HCT116 (cell line): Measurements from ENCODE around the gene ZNF30.

Experiments used
- EZH2phosphoT487 ChIP-seq: fragments of 200-600 bp; IDR thresholded peaks from 2 replicates; pipeline ENCODE4 v1.6.1; 2018; ENCODE audit warnings: antibody characterized with exemption, borderline replicate concordance
- FOSL1 ChIP-seq: IDR thresholded peaks from 2 replicates; pipeline ENCODE4 v1.6.1; 2012; ENCODE audit warnings: low read depth
- JUND ChIP-seq: IDR thresholded peaks from 2 replicates; pipeline ENCODE4 v1.6.1; 2012
- POLR2A ChIP-seq: IDR thresholded peaks from 2 replicates; pipeline ENCODE4 v1.7.0; 2011; ENCODE audit warnings: borderline replicate concordance; ENCODE audit not compliant: insufficient read depth, insufficient read length; ENCODE audit errors: extremely low read depth
- POLR2AphosphoS5 ChIP-seq: IDR thresholded peaks from 2 replicates; pipeline ENCODE4 v1.6.1; 2011; ENCODE audit warnings: mild to moderate bottlenecking, low read depth, low read length, moderate library complexity
- YY1 ChIP-seq: IDR thresholded peaks from 2 replicates; pipeline ENCODE4 v1.6.1; 2011; ENCODE audit warnings: low read length, low read depth, moderate library complexity, mild to moderate bottlenecking; ENCODE audit not compliant: insufficient replicate concordance; ENCODE audit errors: extremely low read depth
- ZFX ChIP-seq: fragments of 450-650 bp; IDR thresholded peaks from 2 replicates; pipeline ENCODE4 v1.6.1; 2017
- TF ChIP-seq, protein P1 (sequence below), 3 experiments: fragments of 200-600 bp in 1 of 3; sonication (generic) in 1 of 3; IDR thresholded peaks in 2 of 3; conservative IDR thresholded peaks in 1 of 3; 2 replicates each; pipeline ENCODE4 v1.5.1; 2012 to 2017; ENCODE audit warnings: low read depth in 2 of 3, low read length in 2 of 3, antibody characterized with exemption in 1 of 3, borderline replicate concordance in 1 of 3, control low read depth in 1 of 3, mild to moderate bottlenecking in 1 of 3, mixed read lengths in 1 of 3, mixed run types in 1 of 3, moderate library complexity in 1 of 3; ENCODE audit not compliant: insufficient read depth in 1 of 3

DNA sequence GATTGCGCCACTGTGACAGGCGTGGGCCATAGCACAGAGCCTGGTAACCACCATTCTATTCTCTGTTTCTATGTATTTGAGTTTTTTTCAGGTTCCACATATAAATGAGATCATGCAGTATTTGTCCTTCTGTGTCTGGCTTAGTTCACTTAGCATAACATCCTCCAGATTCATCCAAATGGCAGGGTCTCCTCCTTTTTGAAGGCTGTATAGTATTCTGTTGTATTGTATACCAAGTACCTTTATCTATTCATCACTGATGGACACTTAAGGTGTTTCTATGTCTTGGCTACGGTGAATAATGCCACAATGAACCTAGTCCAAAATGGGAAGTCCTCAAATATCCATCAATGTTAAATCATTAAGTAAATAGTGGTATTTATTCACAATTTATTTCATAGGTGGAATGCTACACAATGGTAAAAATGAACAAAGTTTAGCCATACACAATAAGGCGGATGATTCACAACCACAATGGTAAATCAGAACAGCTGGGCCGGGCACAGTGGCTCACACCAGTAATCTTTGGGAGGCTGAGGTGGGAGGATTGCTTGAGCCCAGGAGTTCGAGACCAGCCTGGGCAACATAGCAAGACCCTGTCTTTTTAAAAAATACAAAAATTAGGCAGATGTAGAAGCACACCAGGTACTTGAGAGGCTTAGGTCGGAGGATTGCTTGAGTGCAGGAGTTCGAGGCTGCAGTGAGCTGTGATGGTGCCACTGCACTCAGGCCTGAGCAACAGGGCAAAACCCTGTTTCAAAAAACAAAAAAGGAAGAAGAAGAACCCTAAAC is 65.0 kb downstream of the ZNF30 start:
- TF ChIP-seq, protein P1, sequence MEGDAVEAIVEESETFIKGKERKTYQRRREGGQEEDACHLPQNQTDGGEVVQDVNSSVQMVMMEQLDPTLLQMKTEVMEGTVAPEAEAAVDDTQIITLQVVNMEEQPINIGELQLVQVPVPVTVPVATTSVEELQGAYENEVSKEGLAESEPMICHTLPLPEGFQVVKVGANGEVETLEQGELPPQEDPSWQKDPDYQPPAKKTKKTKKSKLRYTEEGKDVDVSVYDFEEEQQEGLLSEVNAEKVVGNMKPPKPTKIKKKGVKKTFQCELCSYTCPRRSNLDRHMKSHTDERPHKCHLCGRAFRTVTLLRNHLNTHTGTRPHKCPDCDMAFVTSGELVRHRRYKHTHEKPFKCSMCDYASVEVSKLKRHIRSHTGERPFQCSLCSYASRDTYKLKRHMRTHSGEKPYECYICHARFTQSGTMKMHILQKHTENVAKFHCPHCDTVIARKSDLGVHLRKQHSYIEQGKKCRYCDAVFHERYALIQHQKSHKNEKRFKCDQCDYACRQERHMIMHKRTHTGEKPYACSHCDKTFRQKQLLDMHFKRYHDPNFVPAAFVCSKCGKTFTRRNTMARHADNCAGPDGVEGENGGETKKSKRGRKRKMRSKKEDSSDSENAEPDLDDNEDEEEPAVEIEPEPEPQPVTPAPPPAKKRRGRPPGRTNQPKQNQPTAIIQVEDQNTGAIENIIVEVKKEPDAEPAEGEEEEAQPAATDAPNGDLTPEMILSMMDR (IDR thresholded peaks at IDR 0.05 in 2 of 3, conservative IDR thresholded peaks at IDR 0.05 in 1 of 3; ENCODE audit: borderline replicate concordance in 1 of 3, insufficient read depth in 1 of 3, low read depth in 2 of 3, low read length in 2 of 3): no peak
- TF ChIP-seq POLR2A (no peak), YY1 (no peak), FOSL1 (no peak), JUND (no peak), EZH2phosphoT487 (no peak), ZFX (no peak), POLR2AphosphoS5 (no peak)
